ENCODE data around the gene SH2B2.

The SH2B2 gene

GRCh38 chr7:102286237-102287110 is at the start of gene SH2B2:
Gene SH2B2 (plus strand): TSS chr7:102286868. CDS start chr7:102300551, 13,683 bp downstream.
- DNase-seq = no peak

- DNase-seq = no peak
Observed at GRCh38 chr7:102239206-102239820, 47.4 kb upstream of the SH2B2 start.

- DNase-seq = no peak
Observed at GRCh38 chr7:102241431-102241830, 45.2 kb upstream of the SH2B2 start.

GRCh38 chr7:102244601-102245000 is 42.1 kb upstream of the SH2B2 start:
- no peak for DNase-seq

GRCh38 chr7:102248081-102248455 is 38.6 kb upstream of the SH2B2 start:
- DNase-seq = no peak

GRCh38 chr7:102248456-102249395 is 37.9 kb upstream of the SH2B2 start:
- no peak for DNase-seq

- DNase-seq = no peak
Observed at GRCh38 chr7:102251531-102252365, 34.9 kb upstream of the SH2B2 start.

GRCh38 chr7:102252366-102252982 is 34.2 kb upstream of the SH2B2 start:
- no peak for DNase-seq

- no peak for DNase-seq
Observed at GRCh38 chr7:102253066-102253972, 33.3 kb upstream of the SH2B2 start.

GRCh38 chr7:102253973-102254370 is 32.7 kb upstream of the SH2B2 start:
- DNase-seq = no peak

GRCh38 chr7:102254521-102254920 is 32.1 kb upstream of the SH2B2 start:
- DNase-seq = no peak

GRCh38 chr7:102255501-102255900 is 31.2 kb upstream of the SH2B2 start:
- DNase-seq = no peak

GRCh38 chr7:102255916-102256315 is 30.8 kb upstream of the SH2B2 start:
- no peak for DNase-seq

GRCh38 chr7:102258073-102258748 is 28.5 kb upstream of the SH2B2 start:
- DNase-seq = no peak

GRCh38 chr7:102258749-102259107 is 27.9 kb upstream of the SH2B2 start:
- no peak for DNase-seq

- DNase-seq = no peak
Observed at GRCh38 chr7:102260856-102261255, 25.8 kb upstream of the SH2B2 start.

- DNase-seq = no peak
Observed at GRCh38 chr7:102261451-102261850, 25.2 kb upstream of the SH2B2 start.

- DNase-seq = no peak
Observed at GRCh38 chr7:102262546-102262945, 24.1 kb upstream of the SH2B2 start.

- DNase-seq = no peak
Observed at GRCh38 chr7:102264367-102264891, 22.2 kb upstream of the SH2B2 start.

- no peak for DNase-seq
Observed at GRCh38 chr7:102266541-102266940, 20.1 kb upstream of the SH2B2 start.

Measured in activated CD4-positive, alpha-beta T cell treated with anti-CD3 and anti-CD28 coated beads for 1 hour (primary cell).